Sigmoid colon (tissue), 7 donors: ENCODE measurements around the gene MALSU1. TPM values are rescaled to one million over a fixed set of nuclear protein-coding genes. Genes with fewer than 3 reads are reported as not detected.

Experiments
- DNase-seq: peaks from one replicate; pipeline ENCODE4 v3.0.0-alpha.2; 2019
- H3K27ac ChIP-seq, 4 donors: fragments of 200-600 bp; sonication (generic); one replicate each; pipeline ENCODE4 v1.5.1; 2016 to 2019; ENCODE audit warnings: mild to moderate bottlenecking in 1 of 4
- H3K27me3 ChIP-seq, 3 donors: fragments of 200-600 bp; sonication (generic); one replicate each; pipeline ENCODE4 v1.5.1; 2019; ENCODE audit warnings: mild to moderate bottlenecking in 1 of 3
- H3K36me3 ChIP-seq, 4 donors: fragments of 200-600 bp; sonication (generic); one replicate each; pipeline ENCODE4 v1.5.1; 2016 to 2019
- H3K4me1 ChIP-seq, 4 donors: fragments of 200-600 bp; sonication (generic); one replicate each; pipeline ENCODE4 v1.5.1; 2017 to 2019
- H3K4me3 ChIP-seq, 4 donors: fragments of 200-600 bp; sonication (generic); one replicate each; pipeline ENCODE4 v1.5.1; 2017 to 2019; ENCODE audit warnings: mild to moderate bottlenecking in 2 of 4, moderate library complexity in 1 of 4
- H3K9me3 ChIP-seq, 4 donors: fragments of 200-600 bp in 3 of 4; sonication (generic) in 3 of 4; one replicate each; pipeline versions ENCODE4 v1.5.1 to v1.6.1; 2013 to 2019
- CTCF ChIP-seq, 4 experiments: fragments of 450-650 bp in 3 of 4; fragments of 200-600 bp in 1 of 4; IDR thresholded peaks; one replicate each; pipeline ENCODE4 v1.5.1; 2016 to 2019; ENCODE audit warnings: antibody characterized with exemption in 4 of 4, mild to moderate bottlenecking in 3 of 4, moderate library complexity in 2 of 4
- EP300 ChIP-seq, 4 donors: sonication (generic); formaldehyde crosslinking; IDR thresholded peaks; one replicate each; pipeline ENCODE4 v1.6.1; 2017; ENCODE audit warnings: antibody characterized with exemption in 4 of 4
- POLR2A ChIP-seq, 2 donors: fragments of 450-650 bp; IDR thresholded peaks; one replicate each; pipeline ENCODE4 v1.6.1; 2016; ENCODE audit warnings: antibody characterized with exemption in 2 of 2, mild to moderate bottlenecking in 2 of 2, moderate library complexity in 2 of 2
- POLR2AphosphoS5 ChIP-seq, 4 donors: sonication (generic); formaldehyde crosslinking; IDR thresholded peaks; one replicate each; pipeline ENCODE4 v1.6.1; 2017; ENCODE audit warnings: antibody characterized with exemption in 4 of 4
- WGBS, 2 donors: extraction: QIAGEN DNeasy Blood & Tissue Kit; methylation state at CpG; one replicate each; pipeline ENCODE4 v1.1.7; 2013; 5-methylcytosine and 5-hydroxymethylcytosine counted together
- intact Hi-C: fragments of 100-400 bp; cut with DNase I; formaldehyde crosslinking; loops from one replicate; pipeline ENCODE4 v1.15.1; 2023
- polyA plus RNA-seq, 3 donors: library from polyadenylated mRNA; stranded (reverse); fragments of 200-250 nt; gene quantifications; one replicate each; pipeline ENCODE4 v1.2.3, GENCODE V29; 2013
- total RNA-seq, 4 donors: library from RNA; depleted of rRNA; stranded (reverse); fragments of >200 nt; gene quantifications; one replicate each; pipeline ENCODE4 v1.1.0, GENCODE V29; 2016
- donor health status: healthy with polysubstance abuse.
- donor health status: Bipolar disorder and iron deficiency.
- donor health status: healthy.

MALSU1 gene
- total and polyA plus RNA-seq, 7 donors, result 32.4 to 94.0 (median 47.4) TPM

DNA sequence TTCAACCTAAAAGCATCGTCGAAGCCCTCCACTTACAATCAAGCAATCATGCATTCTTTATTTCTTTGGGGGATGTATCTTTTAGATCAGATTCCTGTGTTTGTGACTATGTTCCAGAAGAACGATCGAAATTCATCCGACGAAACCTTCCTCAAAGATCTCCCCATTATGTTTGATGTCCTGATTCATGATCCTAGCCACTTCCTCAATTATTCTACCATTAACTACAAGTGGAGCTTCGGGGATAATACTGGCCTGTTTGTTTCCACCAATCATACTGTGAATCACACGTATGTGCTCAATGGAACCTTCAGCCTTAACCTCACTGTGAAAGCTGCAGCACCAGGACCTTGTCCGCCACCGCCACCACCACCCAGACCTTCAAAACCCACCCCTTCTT, 38.8 kb upstream of the MALSU1 start:
- no peak for DNase-seq
- Histone ChIP-seq H3K4me3 (no peak overlapping the region), H3K9me3 (no peaks in the 10 kb centered on the region), H3K27me3 (no peaks in the 10 kb centered on the region), H3K4me1 (peaks cover 0 to 4% (median 0%) of the 10 kb centered on the region in 4 donors), H3K27ac (no peak overlapping the region), H3K36me3 (peaks cover 0 to 11% (median 0%) of the 10 kb centered on the region in 4 donors)
- TF ChIP-seq POLR2A (IDR thresholded peaks at IDR 0.05) (no peak), EP300 (IDR thresholded peaks at IDR 0.05) (no peak), CTCF (IDR thresholded peaks at IDR 0.05) (no peak), POLR2AphosphoS5 (IDR thresholded peaks at IDR 0.05) (no peak)
- intact Hi-C loops, result no loop called here
- 81 to 86% methylated on average over 10 of the region's 10 CpGs for WGBS, 2 donors

DNA sequence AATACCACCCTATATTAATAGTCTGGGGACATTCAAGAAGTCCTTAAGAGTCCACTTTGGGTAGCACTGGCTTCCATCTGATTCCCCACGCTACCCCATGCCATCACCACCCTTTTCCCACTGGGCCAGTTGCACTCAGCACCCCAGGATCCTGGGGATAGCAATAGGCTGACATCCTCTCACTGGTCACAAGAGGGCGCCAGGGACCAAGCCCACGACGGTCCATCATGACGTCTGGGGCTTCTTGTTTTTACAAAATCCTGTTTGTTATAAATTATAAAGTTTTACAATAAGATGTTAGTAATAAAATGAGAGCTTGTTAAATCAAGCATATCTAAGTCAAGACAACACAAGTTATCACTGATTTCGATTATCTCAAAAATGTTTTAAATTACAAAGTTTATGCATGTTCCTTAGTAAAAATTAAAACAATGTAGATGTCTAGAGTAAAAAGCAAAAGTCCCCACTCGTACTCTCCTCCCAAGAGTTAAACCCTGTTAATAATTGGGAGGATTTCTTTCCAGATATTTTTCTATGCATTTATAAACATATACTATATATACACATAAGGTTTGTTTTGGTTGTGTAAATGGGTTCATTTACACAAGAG, 37.2 kb upstream of the MALSU1 start:
- H3K27me3 ChIP-seq, result no peaks in the 10 kb centered on the region
- no peak overlapping the region for H3K4me3 ChIP-seq
- no peaks in the 10 kb centered on the region for H3K9me3 ChIP-seq
- peak; percentile 77 for DNase-seq
- H3K4me1 ChIP-seq, result peaks cover 0 to 4% (median 0%) of the 10 kb centered on the region in 4 donors
- H3K27ac ChIP-seq, result no peak overlapping the region
- WGBS, 2 donors, result 2 to 7% methylated on average over 7 of the region's 7 CpGs
- intact Hi-C loops, result no loop called here
- peaks cover 0 to 11% (median 0%) of the 10 kb centered on the region in 4 donors for H3K36me3 ChIP-seq
- peak in 3 of 4 experiments; percentile 49 to 62 (median 50) for TF ChIP-seq CTCF (IDR thresholded peaks at IDR 0.05)
- TF ChIP-seq POLR2AphosphoS5 (IDR thresholded peaks at IDR 0.05), result no peak

GRCh38 chr7:23264916-23265458, 34.2 kb upstream of the MALSU1 start:
- intact Hi-C loops, result no loop called here
- Histone ChIP-seq H3K4me3 (no peak overlapping the region), H3K4me1 (peaks cover 0 to 4% (median 0%) of the 10 kb centered on the region in 4 donors), H3K27me3 (no peaks in the 10 kb centered on the region), H3K9me3 (no peaks in the 10 kb centered on the region), H3K36me3 (peaks cover 0 to 4% (median 0%) of the 10 kb centered on the region in 4 donors), H3K27ac (no peak overlapping the region)
- TF ChIP-seq CTCF (IDR thresholded peaks at IDR 0.05) (no peak), POLR2A (IDR thresholded peaks at IDR 0.05) (no peak), EP300 (IDR thresholded peaks at IDR 0.05) (no peak), POLR2AphosphoS5 (IDR thresholded peaks at IDR 0.05) (no peak)
- WGBS, 2 donors, result 77% methylated on average over 7 of the region's 7 CpGs
- no peak for DNase-seq

GRCh38 chr7:23266918-23267317, 32.2 kb upstream of the MALSU1 start:
- no peaks in the 10 kb centered on the region for H3K36me3 ChIP-seq
- WGBS, 2 donors, result 84 to 85% methylated on average over 2 of the region's 2 CpGs
- H3K9me3 ChIP-seq, result no peaks in the 10 kb centered on the region
- DNase-seq, result no peak
- peaks cover 0 to 3% (median 0%) of the 10 kb centered on the region in 4 donors for H3K4me1 ChIP-seq
- no peak for TF ChIP-seq POLR2A (IDR thresholded peaks at IDR 0.05)
- TF ChIP-seq EP300 (IDR thresholded peaks at IDR 0.05), result no peak
- TF ChIP-seq POLR2AphosphoS5 (IDR thresholded peaks at IDR 0.05), result no peak
- TF ChIP-seq CTCF (IDR thresholded peaks at IDR 0.05), result no peak
- H3K27ac ChIP-seq, result no peak overlapping the region
- intact Hi-C loops, result no loop called here
- no peaks in the 10 kb centered on the region for H3K27me3 ChIP-seq
- no peak overlapping the region for H3K4me3 ChIP-seq
